ENCODE results near the gene CDH13.

Gene CDH13

DNA sequence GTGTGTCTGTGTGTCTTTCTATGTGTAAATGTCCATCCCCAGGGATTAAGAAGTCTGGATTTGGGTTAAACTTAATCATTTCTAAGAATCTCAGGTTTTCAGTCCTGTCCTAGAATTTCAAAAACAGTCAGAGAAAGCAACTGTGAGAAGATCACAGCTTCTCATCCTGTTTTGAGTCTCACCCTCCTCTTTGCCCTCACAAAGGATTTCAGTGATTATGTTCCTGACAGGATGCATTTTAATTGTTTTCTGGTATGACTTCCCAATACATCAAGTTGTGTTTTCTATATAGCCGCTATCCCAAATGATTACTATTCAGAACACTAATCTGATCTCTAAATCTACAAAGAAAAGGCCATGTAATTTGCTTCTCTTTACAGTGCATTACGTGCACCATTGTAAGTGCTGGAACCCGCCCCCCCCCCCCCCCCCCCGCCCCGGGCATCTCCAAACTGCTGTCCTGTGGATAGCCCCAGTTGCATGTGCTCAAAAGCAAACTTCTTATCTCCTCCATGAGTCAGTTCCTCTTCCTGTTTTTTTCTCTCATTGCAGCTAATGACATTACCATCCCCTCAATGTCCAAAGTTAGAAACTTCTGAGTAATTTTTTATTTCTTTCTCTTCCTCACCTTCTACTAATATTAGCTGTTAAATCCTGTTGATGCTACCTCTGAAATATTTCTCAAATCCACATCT lies 73.9 kb downstream of the CDH13 start:
- TF ChIP-seq FOXP2 (optimal IDR thresholded peaks at IDR 0.05; ENCODE audit: borderline replicate concordance, extremely low read depth, extremely low read length, insufficient read depth) (no peak), TAF1 (IDR thresholded peaks at IDR 0.05; ENCODE audit: borderline replicate concordance, insufficient read depth, low read length) (no peak), SIN3A (IDR thresholded peaks at IDR 0.05; ENCODE audit: borderline replicate concordance, insufficient read depth, low read length) (no peak)
- TF ChIP-seq, protein P1, sequence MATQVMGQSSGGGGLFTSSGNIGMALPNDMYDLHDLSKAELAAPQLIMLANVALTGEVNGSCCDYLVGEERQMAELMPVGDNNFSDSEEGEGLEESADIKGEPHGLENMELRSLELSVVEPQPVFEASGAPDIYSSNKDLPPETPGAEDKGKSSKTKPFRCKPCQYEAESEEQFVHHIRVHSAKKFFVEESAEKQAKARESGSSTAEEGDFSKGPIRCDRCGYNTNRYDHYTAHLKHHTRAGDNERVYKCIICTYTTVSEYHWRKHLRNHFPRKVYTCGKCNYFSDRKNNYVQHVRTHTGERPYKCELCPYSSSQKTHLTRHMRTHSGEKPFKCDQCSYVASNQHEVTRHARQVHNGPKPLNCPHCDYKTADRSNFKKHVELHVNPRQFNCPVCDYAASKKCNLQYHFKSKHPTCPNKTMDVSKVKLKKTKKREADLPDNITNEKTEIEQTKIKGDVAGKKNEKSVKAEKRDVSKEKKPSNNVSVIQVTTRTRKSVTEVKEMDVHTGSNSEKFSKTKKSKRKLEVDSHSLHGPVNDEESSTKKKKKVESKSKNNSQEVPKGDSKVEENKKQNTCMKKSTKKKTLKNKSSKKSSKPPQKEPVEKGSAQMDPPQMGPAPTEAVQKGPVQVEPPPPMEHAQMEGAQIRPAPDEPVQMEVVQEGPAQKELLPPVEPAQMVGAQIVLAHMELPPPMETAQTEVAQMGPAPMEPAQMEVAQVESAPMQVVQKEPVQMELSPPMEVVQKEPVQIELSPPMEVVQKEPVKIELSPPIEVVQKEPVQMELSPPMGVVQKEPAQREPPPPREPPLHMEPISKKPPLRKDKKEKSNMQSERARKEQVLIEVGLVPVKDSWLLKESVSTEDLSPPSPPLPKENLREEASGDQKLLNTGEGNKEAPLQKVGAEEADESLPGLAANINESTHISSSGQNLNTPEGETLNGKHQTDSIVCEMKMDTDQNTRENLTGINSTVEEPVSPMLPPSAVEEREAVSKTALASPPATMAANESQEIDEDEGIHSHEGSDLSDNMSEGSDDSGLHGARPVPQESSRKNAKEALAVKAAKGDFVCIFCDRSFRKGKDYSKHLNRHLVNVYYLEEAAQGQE (IDR thresholded peaks at IDR 0.05; ENCODE audit: insufficient read depth in 1 of 2, low read depth in 2 of 2, low read length in 2 of 2) = 0 out of 4 replicates have a peak, but pooled peaks of 1 of the 2 experiments have one; percentile 14

DNA sequence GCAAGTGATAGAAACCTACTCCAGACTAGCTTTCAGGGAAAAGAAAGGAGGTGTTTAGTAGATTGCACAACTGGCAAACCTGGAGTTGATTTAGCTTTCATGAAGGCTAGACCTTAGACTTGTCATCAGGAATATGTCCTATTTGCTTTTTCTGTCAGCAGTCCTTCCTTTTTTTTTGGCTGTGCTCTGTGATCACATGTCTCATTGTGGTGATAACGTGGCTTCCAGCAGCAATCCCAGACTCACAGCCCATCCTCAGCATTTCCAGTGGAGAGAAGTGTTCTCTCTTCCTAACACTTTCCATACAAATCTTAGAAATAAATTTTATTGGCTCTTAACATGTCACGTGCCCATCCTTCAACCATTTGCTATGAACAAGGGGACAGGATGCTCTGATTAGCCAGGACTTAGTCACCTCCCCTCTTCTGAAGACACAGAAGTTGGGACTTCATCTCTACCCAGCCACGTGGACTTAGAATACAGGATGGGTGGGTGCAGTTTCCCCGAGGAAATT lies 74.7 kb downstream of the CDH13 start:
- TF ChIP-seq TAF1 (IDR thresholded peaks at IDR 0.05; ENCODE audit: borderline replicate concordance, insufficient read depth, low read length) (no peak), POLR2AphosphoS5 (IDR thresholded peaks at IDR 0.05; ENCODE audit: low read depth, low read length) (no peak), FOXP2 (optimal IDR thresholded peaks at IDR 0.05; ENCODE audit: borderline replicate concordance, extremely low read depth, extremely low read length, insufficient read depth) (no peak), SIN3A (IDR thresholded peaks at IDR 0.05; ENCODE audit: borderline replicate concordance, insufficient read depth, low read length) (no peak)
- TF ChIP-seq, protein P1 (IDR thresholded peaks at IDR 0.05; ENCODE audit: insufficient read depth in 1 of 2, low read depth in 2 of 2, low read length in 2 of 2) = no peak

DNA sequence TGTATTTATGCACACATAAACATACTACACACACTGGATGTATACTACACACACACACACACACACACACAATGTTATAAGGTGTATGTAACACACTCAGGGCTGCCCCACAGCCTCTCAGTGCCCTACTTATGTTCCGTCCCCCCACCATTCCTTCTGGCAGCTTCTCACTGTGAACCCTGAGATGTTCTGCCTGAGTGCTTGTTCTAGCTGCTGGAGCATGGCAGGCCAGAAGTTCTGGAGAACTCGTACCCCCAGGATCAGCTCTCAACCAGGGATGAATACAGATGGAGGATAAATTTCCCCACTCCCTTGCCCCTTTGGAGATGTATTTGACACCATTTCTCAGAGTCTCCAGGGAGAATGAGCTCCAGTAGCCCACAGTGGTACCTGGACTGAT lies 76.4 kb downstream of the CDH13 start:
- TF ChIP-seq SIN3A (IDR thresholded peaks at IDR 0.05; ENCODE audit: borderline replicate concordance, insufficient read depth, low read length) = no peak
- no peak for TF ChIP-seq FOXP2 (optimal IDR thresholded peaks at IDR 0.05; ENCODE audit: borderline replicate concordance, extremely low read depth, extremely low read length, insufficient read depth)
- TF ChIP-seq, protein P1 (IDR thresholded peaks at IDR 0.05; ENCODE audit: insufficient read depth in 1 of 2, low read depth in 2 of 2, low read length in 2 of 2) = no peak
- no peak for TF ChIP-seq POLR2AphosphoS5 (IDR thresholded peaks at IDR 0.05; ENCODE audit: low read depth, low read length)
- no peak for TF ChIP-seq TAF1 (IDR thresholded peaks at IDR 0.05; ENCODE audit: borderline replicate concordance, insufficient read depth, low read length)

DNA sequence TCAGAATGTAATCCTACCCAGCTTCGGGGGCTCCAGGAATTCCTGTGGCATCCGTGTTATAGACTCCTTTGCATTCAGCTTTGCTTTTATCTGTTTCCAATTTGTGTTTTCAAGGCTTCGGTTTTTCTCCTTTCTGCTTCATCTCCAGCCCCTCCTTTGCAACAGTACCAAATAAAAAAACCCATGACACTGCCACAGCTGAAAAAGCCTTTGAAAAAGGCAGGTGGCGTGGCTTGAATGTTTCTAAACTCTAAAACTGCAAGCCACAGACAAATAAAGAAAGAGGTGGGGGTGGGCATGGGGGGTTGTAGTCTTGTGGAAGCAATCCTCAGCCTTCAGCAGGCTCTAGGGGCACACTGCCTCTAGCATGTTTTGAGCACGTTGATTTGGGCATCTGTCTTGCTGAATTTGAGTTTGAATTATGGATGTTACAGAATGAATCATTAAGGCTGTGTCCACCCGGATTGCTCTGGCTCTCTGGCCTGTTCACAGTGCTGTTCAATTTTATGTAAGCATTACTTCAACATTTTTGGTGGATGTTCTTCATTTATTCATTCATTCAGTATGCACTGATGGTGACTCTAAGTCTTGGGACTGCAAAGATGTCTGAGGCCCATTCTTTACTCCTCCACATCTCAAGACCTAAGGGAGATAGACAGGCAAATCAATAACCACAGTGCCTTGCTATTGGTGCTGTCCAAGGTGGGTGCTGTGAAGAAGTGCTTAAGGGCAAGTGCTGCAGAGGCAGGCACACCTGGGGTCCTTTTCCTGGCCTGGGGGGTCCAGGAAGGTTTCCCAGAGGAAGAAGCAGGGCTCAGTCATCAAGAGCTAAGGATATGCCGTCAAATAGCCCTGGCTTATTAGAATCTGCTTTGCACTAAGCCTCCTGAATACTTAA lies 77.4 kb downstream of the CDH13 start:
- TF ChIP-seq, protein P1 (IDR thresholded peaks at IDR 0.05; ENCODE audit: insufficient read depth in 1 of 2, low read depth in 2 of 2, low read length in 2 of 2) = peak; percentile 62 to 85
- TF ChIP-seq SIN3A (IDR thresholded peaks at IDR 0.05; ENCODE audit: borderline replicate concordance, insufficient read depth, low read length) (no peak), FOXP2 (optimal IDR thresholded peaks at IDR 0.05; ENCODE audit: borderline replicate concordance, extremely low read depth, extremely low read length, insufficient read depth) (no peak), TAF1 (IDR thresholded peaks at IDR 0.05; ENCODE audit: borderline replicate concordance, insufficient read depth, low read length) (no peak), POLR2AphosphoS5 (IDR thresholded peaks at IDR 0.05; ENCODE audit: low read depth, low read length) (no peak)
